Endothelial cell of umbilical vein (primary cell): ENCODE data around the gene HOXC5. TPM values are rescaled to one million over a fixed set of nuclear protein-coding genes. Genes with fewer than 3 reads are reported as not detected.

ENCODE experiments used
- BruUV-seq: library from RNA; stranded (reverse); fragments of 400-500 nt; replicated peaks from 2 replicates; lab custom pipeline; 2021; lab: Mats Ljungman, UMichigan
- CTCF ChIA-PET: fragments of 300-600, 350-600 bp; sonication (Branson Sonifier 250); formaldehyde crosslinking; loops from one replicate; lab custom pipeline; 2021; ENCODE audit warnings: antibody characterized with exemption, inconsistent platforms; lab: Charles Lee
- POLR2A ChIA-PET: fragments of 300-600, 350-600 bp; sonication (Branson Sonifier 250); formaldehyde crosslinking; loops from one replicate; lab custom pipeline; 2021; ENCODE audit warnings: antibody characterized with exemption, inconsistent platforms; lab: Charles Lee
- DNase-seq: peaks from one replicate; pipeline ENCODE4 v3.0.0-alpha.2; 2011; ENCODE audit warnings: low read depth, low spot score
- FAIRE-seq: peaks from 2 replicates; lab custom pipeline; 2011; peaks lifted over from hg19 to GRCh38; lab: Jason Lieb, UNC
- H2AFZ ChIP-seq: 2 replicates; pipeline ENCODE4 v1.6.0; 2012; ENCODE audit warnings: low read depth, low read length, control low read depth, inconsistent platforms
- H3K27ac ChIP-seq: 2 replicates; pipeline ENCODE4 v1.5.1; 2011; ENCODE audit warnings: low read depth, mild to moderate bottlenecking, control low read depth, low read length, moderate library complexity; ENCODE audit not compliant: insufficient read depth
- H3K27me3 ChIP-seq, 2 experiments: 2 replicates each; pipeline versions ENCODE4 v1.6.0 to v1.6.1; 2011; ENCODE audit warnings: low read length in 2 of 2, mixed read lengths in 1 of 2; ENCODE audit not compliant: control insufficient read depth in 2 of 2, insufficient read depth in 2 of 2
- H3K36me3 ChIP-seq, 2 experiments: 2 replicates in 1 of 2; 3 replicates in 1 of 2; pipeline ENCODE4 v1.5.1; 2011; ENCODE audit warnings: low read length in 2 of 2, mild to moderate bottlenecking in 1 of 2, moderate library complexity in 1 of 2; ENCODE audit not compliant: control insufficient read depth in 2 of 2, insufficient read depth in 2 of 2; ENCODE audit errors: extremely low read depth in 1 of 2
- H3K4me1 ChIP-seq: 3 replicates; pipeline ENCODE4 v1.5.1; 2011; ENCODE audit warnings: mild to moderate bottlenecking, low read length; ENCODE audit not compliant: control insufficient read depth, insufficient read depth; ENCODE audit errors: extremely low read depth
- H3K4me2 ChIP-seq: 2 replicates; pipeline ENCODE4 v1.6.1; 2011; ENCODE audit warnings: low read length, control low read depth, mixed read lengths; ENCODE audit not compliant: insufficient read depth
- H3K4me3 ChIP-seq, 3 experiments: fragments of 200-600 bp in 1 of 3; sonication (generic), shearing (Covaris generic) in 1 of 3; replicated peaks in 1 of 3; 2 replicates each; pipeline ENCODE4 v1.5.1; 2011 to 2016; ENCODE audit warnings: control low read depth in 3 of 3, low read length in 3 of 3, mild to moderate bottlenecking in 2 of 3, inconsistent platforms in 1 of 3, low read depth in 1 of 3, moderate library complexity in 1 of 3; ENCODE audit not compliant: insufficient read depth in 1 of 3
- H3K79me2 ChIP-seq: 2 replicates; pipeline ENCODE4 v1.6.0; 2012; ENCODE audit warnings: low read length, inconsistent platforms; ENCODE audit not compliant: control insufficient read depth, insufficient read depth
- H3K9ac ChIP-seq: replicated peaks from 2 replicates; pipeline ENCODE3; 2011; ENCODE audit warnings: low read length, control low read depth; ENCODE audit not compliant: insufficient read depth; ENCODE audit errors: extremely low read depth
- H3K9me1 ChIP-seq: replicated peaks from 3 replicates; pipeline ENCODE4 v1.6.0; 2011; ENCODE audit warnings: mild to moderate bottlenecking, low read length; ENCODE audit not compliant: control insufficient read depth, insufficient read depth; ENCODE audit errors: extremely low read depth
- H3K9me3 ChIP-seq: replicated peaks from 2 replicates; pipeline ENCODE4 v1.5.1; 2012; ENCODE audit warnings: low read length, inconsistent platforms; ENCODE audit not compliant: control insufficient read depth, insufficient read depth
- H4K20me1 ChIP-seq: replicated peaks from 2 replicates; pipeline ENCODE3; 2011; ENCODE audit warnings: mild to moderate bottlenecking, low read length; ENCODE audit not compliant: control insufficient read depth, insufficient read depth; ENCODE audit errors: extremely low read depth
- EZH2 ChIP-seq: IDR thresholded peaks from 2 replicates; pipeline ENCODE4 v1.6.1; 2012; ENCODE audit warnings: borderline replicate concordance, low read depth, mild to moderate bottlenecking, moderate library complexity, low read length, inconsistent platforms; ENCODE audit not compliant: severe bottlenecking
- GATA2 ChIP-seq: IDR thresholded peaks from 2 replicates; pipeline ENCODE4 v1.7.0; 2011; ENCODE audit warnings: low read depth, mild to moderate bottlenecking, moderate library complexity, mixed read lengths, low read length; ENCODE audit not compliant: insufficient read length, insufficient read depth
- JUN ChIP-seq: IDR thresholded peaks from 2 replicates; pipeline ENCODE4 v1.6.1; 2011; ENCODE audit warnings: borderline replicate concordance, low read depth; ENCODE audit not compliant: insufficient read length, insufficient read depth
- MYC ChIP-seq: IDR thresholded peaks from one replicate; pipeline ENCODE4 v1.6.1; 2011; ENCODE audit warnings: mild to moderate bottlenecking, low read depth, low read length
- POLR2A ChIP-seq: IDR thresholded peaks from 2 replicates; pipeline ENCODE4 v1.6.1; 2012; ENCODE audit warnings: low read depth, mild to moderate bottlenecking, control low read depth, low read length
- POLR2AphosphoS5 ChIP-seq: IDR thresholded peaks from 2 replicates; pipeline ENCODE4 v1.6.1; 2012; ENCODE audit warnings: low read depth, mild to moderate bottlenecking, control low read depth, low read length, moderate library complexity; ENCODE audit not compliant: insufficient read depth
- dilution Hi-C: fragments of 300-500 bp; cut with MboI; formaldehyde crosslinking; loops from one replicate; pipeline ENCODE4 v1.15.0; 2019; ENCODE audit warnings: low sequenced_read_pairs; ENCODE audit not compliant: extremely low pct_ligation_motif_present
- intact Hi-C: fragments of 100-400 bp; cut with micrococcal nuclease; formaldehyde crosslinking; loops from one replicate; pipeline ENCODE4 v1.10.0; 2022
- polyA plus RNA-seq, 4 experiments: library from polyadenylated mRNA; depleted of rRNA in 3 of 4; stranded (reverse) in 3 of 4; unstranded in 1 of 4; fragments of >200 nt; gene quantifications; 2 replicates each; pipeline versions ENCODE4 v1.2.1 to v1.2.3, GENCODE V29; 2011 to 2012; ENCODE audit warnings: missing spikeins in 1 of 4
- total RNA-seq: library from RNA; stranded (reverse); gene quantifications from 2 replicates; pipeline ENCODE4 v1.2.3, GENCODE V29; 2021
- TF ChIP-seq, protein P1 (sequence below), 2 donors: IDR thresholded peaks; 1 replicate in 1 of 2; 2 replicates in 1 of 2; pipeline ENCODE4 v1.5.1; 2011; ENCODE audit warnings: low read length in 2 of 2, mild to moderate bottlenecking in 2 of 2, moderate library complexity in 2 of 2, control low read depth in 1 of 2, inconsistent platforms in 1 of 2, low read depth in 1 of 2; ENCODE audit not compliant: insufficient read depth in 1 of 2; ENCODE audit errors: extremely low read depth in 1 of 2
- TF ChIP-seq, protein P2 (sequence below): IDR thresholded peaks from 2 replicates; pipeline ENCODE4 v1.6.1; 2011; ENCODE audit not compliant: insufficient read depth, insufficient read length

The HOXC5 gene
- total and polyA plus RNA-seq, 2 donors (not counting 3 experiments of a cell fraction or from before 2014, with no cell fraction given), result not detected

GRCh38 chr12:54020591-54021405 is 12.1 kb upstream of the HOXC5 start:
- no peak overlapping the region for H3K27ac ChIP-seq
- BruUV-seq, result no TSS peak
- TF ChIP-seq, protein P1, sequence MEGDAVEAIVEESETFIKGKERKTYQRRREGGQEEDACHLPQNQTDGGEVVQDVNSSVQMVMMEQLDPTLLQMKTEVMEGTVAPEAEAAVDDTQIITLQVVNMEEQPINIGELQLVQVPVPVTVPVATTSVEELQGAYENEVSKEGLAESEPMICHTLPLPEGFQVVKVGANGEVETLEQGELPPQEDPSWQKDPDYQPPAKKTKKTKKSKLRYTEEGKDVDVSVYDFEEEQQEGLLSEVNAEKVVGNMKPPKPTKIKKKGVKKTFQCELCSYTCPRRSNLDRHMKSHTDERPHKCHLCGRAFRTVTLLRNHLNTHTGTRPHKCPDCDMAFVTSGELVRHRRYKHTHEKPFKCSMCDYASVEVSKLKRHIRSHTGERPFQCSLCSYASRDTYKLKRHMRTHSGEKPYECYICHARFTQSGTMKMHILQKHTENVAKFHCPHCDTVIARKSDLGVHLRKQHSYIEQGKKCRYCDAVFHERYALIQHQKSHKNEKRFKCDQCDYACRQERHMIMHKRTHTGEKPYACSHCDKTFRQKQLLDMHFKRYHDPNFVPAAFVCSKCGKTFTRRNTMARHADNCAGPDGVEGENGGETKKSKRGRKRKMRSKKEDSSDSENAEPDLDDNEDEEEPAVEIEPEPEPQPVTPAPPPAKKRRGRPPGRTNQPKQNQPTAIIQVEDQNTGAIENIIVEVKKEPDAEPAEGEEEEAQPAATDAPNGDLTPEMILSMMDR (IDR thresholded peaks at IDR 0.05; ENCODE audit: extremely low read depth in 1 of 2, insufficient read depth in 1 of 2, low read depth in 1 of 2, low read length in 2 of 2), result no peak
- no peak for TF ChIP-seq GATA2
- no peak for TF ChIP-seq MYC
- no peak for TF ChIP-seq POLR2A
- no peak for TF ChIP-seq JUN
- peak; percentile 12 for TF ChIP-seq EZH2
- TF ChIP-seq, protein P2, sequence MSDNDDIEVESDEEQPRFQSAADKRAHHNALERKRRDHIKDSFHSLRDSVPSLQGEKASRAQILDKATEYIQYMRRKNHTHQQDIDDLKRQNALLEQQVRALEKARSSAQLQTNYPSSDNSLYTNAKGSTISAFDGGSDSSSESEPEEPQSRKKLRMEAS, result no peak
- no peak for TF ChIP-seq POLR2AphosphoS5
- no peaks in the 10 kb centered on the region for H4K20me1 ChIP-seq
- no peak overlapping the region for H3K4me3 ChIP-seq
- H2AFZ ChIP-seq, result no peak overlapping the region
- ChIA-PET POLR2A (no interaction called here), CTCF (interaction anchor here (1.6 to 2.6 kb wide), 3 partner anchors 12 to 187 kb away, joined by 5 to 9 read pairs (median 6); partner anchors contain the start of gene HOXC5)
- intact Hi-C loops (no loop called here), dilution Hi-C loops (no loop called here)
- no peaks in the 10 kb centered on the region for H3K9me1 ChIP-seq
- no peak for DNase-seq
- FAIRE-seq, result no peak
- no peak overlapping the region for H3K9ac ChIP-seq
- peaks cover 3% of the 10 kb centered on the region for H3K4me1 ChIP-seq
- H3K36me3 ChIP-seq, result no peaks in the 10 kb centered on the region
- H3K9me3 ChIP-seq, result no peaks in the 10 kb centered on the region
- no peaks in the 10 kb centered on the region for H3K79me2 ChIP-seq
- peaks cover 82 to 91% of the 10 kb centered on the region in 2 experiments for H3K27me3 ChIP-seq
- no peak overlapping the region for H3K4me2 ChIP-seq
